Chondrocyte (in vitro differentiated cells): Measurements from ENCODE around the gene CRYBA1. TPM values are rescaled to one million over a fixed set of nuclear protein-coding genes. Genes with fewer than 3 reads are reported as not detected.
"Not testable (repeated sequence)": the region's sequence is repeated elsewhere in the genome, so short reads cannot be mapped to it uniquely, and the experiment has no call there.

Experiments
- DNase-seq: peaks from one replicate; pipeline ENCODE4 v3.0.0; 2021; ENCODE audit warnings: mixed read lengths, low spot score
- H3K27ac Mint-ChIP-seq: one replicate; pipeline ENCODE4 v1.8.0; 2021; ENCODE audit warnings: mild to moderate bottlenecking, moderate library complexity, mixed read lengths; ENCODE audit not compliant: unreplicated experiment
- H3K27me3 Mint-ChIP-seq: 2 replicates; pipeline ENCODE4 v1.8.0; 2021; ENCODE audit warnings: low read depth, mixed read lengths
- H3K36me3 Mint-ChIP-seq: 2 replicates; pipeline ENCODE4 v1.8.0; 2021; ENCODE audit warnings: low read depth, mixed read lengths
- H3K4me1 Mint-ChIP-seq: 2 replicates; pipeline ENCODE4 v1.8.0; 2021; ENCODE audit warnings: low read depth, mild to moderate bottlenecking, mixed read lengths
- H3K4me3 Mint-ChIP-seq: one replicate; pipeline ENCODE4 v1.8.0; 2021; ENCODE audit warnings: mild to moderate bottlenecking, moderate library complexity, mixed read lengths; ENCODE audit not compliant: unreplicated experiment
- H3K9me3 Mint-ChIP-seq: 2 replicates; pipeline ENCODE4 v1.8.0; 2021; ENCODE audit warnings: low read depth, mixed read lengths
- CTCF ChIP-seq: fragments of 200-600 bp; sonication (generic); IDR thresholded peaks from 2 replicates; pipeline ENCODE4 v1.5.0; 2021; ENCODE audit warnings: antibody characterized with exemption, mild to moderate bottlenecking, moderate library complexity
- long read RNA-seq: library from polyadenylated mRNA; stranded (forward); transcript quantifications from one replicate; pipeline ENCODE4 v2.0.0, GENCODE V29; 2021
- total RNA-seq: library from RNA; stranded (reverse); gene quantifications from 3 replicates; pipeline ENCODE4 v1.2.1, GENCODE V29; 2021

The CRYBA1 gene
- total RNA-seq = not detected in 3 replicates
- long read RNA-seq = 0 reads

GRCh38 chr17:29246628-29247027 is at the start of gene CRYBA1:
Gene CRYBA1, plus strand, starts transcription at chr17:29246859. Its CDS starts 5 bp downstream, at chr17:29246864.
- Mint-ChIP-seq H3K9me3 (no peaks in the 10 kb centered on the region), H3K4me3 (no peak within 1 kb of the TSS), H3K4me1 (peaks cover 7% of the 10 kb centered on the region), H3K27ac (no peak within 1 kb of the TSS), H3K27me3 (no peaks in the 10 kb centered on the region), H3K36me3 (no peaks in the 10 kb centered on the region)
- DNase-seq = no peak
- no peak for TF ChIP-seq CTCF

- Mint-ChIP-seq H3K9me3 (no peaks in the 10 kb centered on the region), H3K36me3 (no peaks in the 10 kb centered on the region), H3K4me3 (no peak overlapping the region), H3K27me3 (peaks cover 12% of the 10 kb centered on the region), H3K4me1 (no peaks in the 10 kb centered on the region), H3K27ac (no peak overlapping the region)
- DNase-seq = no peak
- no peak for TF ChIP-seq CTCF
These were observed 49.0 kb upstream of the CRYBA1 start for GRCh38 chr17:29197516-29198272.

- not testable (repeated sequence) for H3K36me3 Mint-ChIP-seq, H3K4me3 Mint-ChIP-seq, DNase-seq, H3K4me1 Mint-ChIP-seq, H3K27ac Mint-ChIP-seq, H3K9me3 Mint-ChIP-seq
- H3K27me3 Mint-ChIP-seq = peaks cover 12% of the 10 kb centered on the region
These were observed 42.4 kb upstream of the CRYBA1 start for GRCh38 chr17:29204068-29204804.

- Mint-ChIP-seq H3K27me3 (peaks cover 12% of the 10 kb centered on the region), H3K36me3 (peaks cover 1% of the 10 kb centered on the region), H3K9me3 (no peaks in the 10 kb centered on the region), H3K4me1 (no peaks in the 10 kb centered on the region), H3K27ac (no peak overlapping the region), H3K4me3 (no peak overlapping the region)
- no peak for TF ChIP-seq CTCF
- no peak for DNase-seq
These were observed 41.6 kb upstream of the CRYBA1 start for GRCh38 chr17:29205047-29205446.

GRCh38 chr17:29207975-29208374 is 38.7 kb upstream of the CRYBA1 start:
- Mint-ChIP-seq H3K27ac (no peak overlapping the region), H3K27me3 (peaks cover 6% of the 10 kb centered on the region), H3K4me3 (no peak overlapping the region), H3K4me1 (no peaks in the 10 kb centered on the region), H3K9me3 (no peaks in the 10 kb centered on the region), H3K36me3 (peaks cover 1% of the 10 kb centered on the region)
- TF ChIP-seq CTCF = no peak
- DNase-seq = no peak
